IMR-90 (cell line): ENCODE data around the gene BAD. TPM values are rescaled to one million over a fixed set of nuclear protein-coding genes. Genes with fewer than 3 reads are reported as not detected.

ENCODE experiments used
- ATAC-seq: fragments of 200-7000 bp; cut with Tn5 transposase; 2 replicates; pipeline ENCODE4 v1.9.1; 2020; ENCODE audit warnings: low read depth, mild to moderate bottlenecking, moderate library complexity
- BruUV-seq: library from RNA; stranded (reverse); fragments of 400-500 nt; replicated peaks from 2 replicates; lab custom pipeline; 2021; lab: Mats Ljungman, UMichigan
- CTCF ChIA-PET: fragments of 300-600 bp; formaldehyde crosslinking; extraction: SDS; loops from one replicate; lab custom pipeline; 2021; ENCODE audit warnings: antibody characterized with exemption; lab: Yijun Ruan, JAX
- POLR2A ChIA-PET: fragments of 300-600 bp; sonication (Branson Sonifier 250); formaldehyde crosslinking; loops from one replicate; lab custom pipeline; 2022; ENCODE audit warnings: antibody characterized with exemption; ENCODE audit not compliant: unreplicated experiment; lab: Charles Lee
- DNase-seq: peaks from one replicate; pipeline ENCODE4 v3.0.0; 2013
- H2AFZ ChIP-seq: replicated peaks from 2 replicates; pipeline ENCODE3; 2013; ENCODE audit warnings: low read length, mild to moderate bottlenecking; ENCODE audit not compliant: poor library complexity
- H2AK5ac ChIP-seq: 2 replicates; pipeline ENCODE4 v1.6.1; 2013; ENCODE audit warnings: low read depth, low read length, inconsistent platforms
- H2AK9ac ChIP-seq: replicated peaks from 2 replicates; pipeline ENCODE3; 2013; ENCODE audit warnings: mild to moderate bottlenecking, low read depth, low read length, moderate library complexity; ENCODE audit not compliant: poor library complexity
- H2BK120ac ChIP-seq: 2 replicates; pipeline ENCODE4 v1.6.1; 2013; ENCODE audit warnings: low read depth, low read length, inconsistent platforms
- H2BK15ac ChIP-seq: 3 replicates; pipeline ENCODE4 v1.6.1; 2013; ENCODE audit warnings: low read depth, low read length, inconsistent platforms
- H2BK20ac ChIP-seq: 2 replicates; pipeline ENCODE4 v1.6.1; 2013; ENCODE audit warnings: low read depth, mild to moderate bottlenecking, inconsistent platforms, low read length, moderate library complexity
- H2BK5ac ChIP-seq: 2 replicates; pipeline ENCODE4 v1.6.1; 2013; ENCODE audit warnings: mild to moderate bottlenecking, low read depth, low read length, inconsistent platforms; ENCODE audit not compliant: poor library complexity, severe bottlenecking
- H3K14ac ChIP-seq: replicated peaks from 2 replicates; pipeline ENCODE4 v1.6.1; 2013; ENCODE audit warnings: low read depth, low read length, inconsistent platforms
- H3K18ac ChIP-seq: 2 replicates; pipeline ENCODE4 v1.6.1; 2013; ENCODE audit warnings: low read depth, low read length, control low read depth
- H3K23ac ChIP-seq: 2 replicates; pipeline ENCODE4 v1.6.1; 2013; ENCODE audit warnings: low read depth, low read length, inconsistent platforms
- H3K27ac ChIP-seq: 2 replicates; pipeline ENCODE4 v1.5.1; 2013; ENCODE audit warnings: mild to moderate bottlenecking, control low read depth, low read length; ENCODE audit not compliant: insufficient read depth
- H3K27me3 ChIP-seq: 2 replicates; pipeline ENCODE4 v1.6.1; 2013; ENCODE audit warnings: low read length; ENCODE audit not compliant: control insufficient read depth, insufficient read depth
- H3K36me3 ChIP-seq: 2 replicates; pipeline ENCODE4 v1.6.1; 2013; ENCODE audit warnings: low read length, mixed read lengths; ENCODE audit not compliant: control insufficient read depth, insufficient read depth
- H3K4ac ChIP-seq: 2 replicates; pipeline ENCODE4 v1.6.1; 2013; ENCODE audit warnings: low read depth, low read length, inconsistent platforms
- H3K4me1 ChIP-seq: 2 replicates; pipeline ENCODE4 v1.6.1; 2013; ENCODE audit warnings: low read length, mixed read lengths; ENCODE audit not compliant: control insufficient read depth, insufficient read depth
- H3K4me2 ChIP-seq: 2 replicates; pipeline ENCODE4 v1.6.1; 2013; ENCODE audit warnings: low read depth, mild to moderate bottlenecking, control low read depth, low read length, moderate library complexity
- H3K4me3 ChIP-seq: 2 replicates; pipeline ENCODE4 v1.5.1; 2013; ENCODE audit warnings: low read depth, mild to moderate bottlenecking, control low read depth, low read length, moderate library complexity; ENCODE audit not compliant: insufficient read depth
- H3K56ac ChIP-seq: 2 replicates; pipeline ENCODE4 v1.6.1; 2013; ENCODE audit warnings: low read length, inconsistent platforms; ENCODE audit not compliant: insufficient read depth; ENCODE audit errors: extremely low read depth
- H3K79me1 ChIP-seq, 2 experiments: 2 replicates each; pipeline ENCODE4 v1.6.1; 2013; ENCODE audit warnings: low read length in 2 of 2, inconsistent platforms in 1 of 2, low read depth in 1 of 2
- H3K9ac ChIP-seq: 2 replicates; pipeline ENCODE4 v1.6.1; 2013; ENCODE audit warnings: low read depth, low read length, control low read depth
- H3K9me1 ChIP-seq: 2 replicates; pipeline ENCODE4 v1.6.1; 2013; ENCODE audit warnings: low read length, inconsistent platforms; ENCODE audit not compliant: insufficient read depth
- H3K9me3 ChIP-seq: 2 replicates; pipeline ENCODE4 v1.6.1; 2013; ENCODE audit warnings: low read length; ENCODE audit not compliant: control insufficient read depth, insufficient read depth
- H4K20me1 ChIP-seq: 2 replicates; pipeline ENCODE4 v1.6.1; 2013; ENCODE audit warnings: low read length, inconsistent platforms; ENCODE audit not compliant: insufficient read depth
- H4K5ac ChIP-seq: 2 replicates; pipeline ENCODE4 v1.6.1; 2013; ENCODE audit warnings: mild to moderate bottlenecking, low read depth, low read length, control low read depth
- H4K8ac ChIP-seq, 2 experiments: 2 replicates each; pipeline ENCODE4 v1.6.1; 2013; ENCODE audit warnings: low read depth in 2 of 2, low read length in 2 of 2, control low read depth in 1 of 2, inconsistent platforms in 1 of 2
- H4K91ac ChIP-seq: 2 replicates; pipeline ENCODE4 v1.6.1; 2013; ENCODE audit warnings: low read depth, low read length, inconsistent platforms; ENCODE audit not compliant: insufficient read depth
- CEBPB ChIP-seq: IDR thresholded peaks from 2 replicates; pipeline ENCODE4 v1.6.1; 2012; ENCODE audit warnings: low read depth, low read length, improper control_type of control experiment
- CHD1 ChIP-seq: IDR thresholded peaks from 2 replicates; pipeline ENCODE4 v1.6.1; 2012; ENCODE audit warnings: low read depth, low read length, improper control_type of control experiment
- FOS ChIP-seq: fragments of 150-350 bp; IDR thresholded peaks from 2 replicates; pipeline ENCODE4 v1.6.1; 2016; ENCODE audit warnings: low read depth, low read length
- MXI1 ChIP-seq: IDR thresholded peaks from 2 replicates; pipeline ENCODE4 v1.6.1; 2012; ENCODE audit warnings: low read depth, mild to moderate bottlenecking, low read length, moderate library complexity, borderline replicate concordance
- NFE2L2 ChIP-seq: fragments of 150-350 bp; IDR thresholded peaks from 2 replicates; pipeline ENCODE4 v1.6.1; 2016; ENCODE audit warnings: low read depth, mild to moderate bottlenecking, low read length
- POLR2A ChIP-seq: IDR thresholded peaks from 2 replicates; pipeline ENCODE4 v1.6.1; 2012; ENCODE audit warnings: mild to moderate bottlenecking, low read depth, low read length
- RAD21 ChIP-seq: IDR thresholded peaks from 2 replicates; pipeline ENCODE4 v1.6.1; 2012; ENCODE audit warnings: low read length, improper control_type of control experiment
- RCOR1 ChIP-seq: IDR thresholded peaks from 2 replicates; pipeline ENCODE4 v1.6.1; 2012; ENCODE audit warnings: mild to moderate bottlenecking, low read length, improper control_type of control experiment; ENCODE audit not compliant: insufficient replicate concordance
- RFX5 ChIP-seq: IDR thresholded peaks from 2 replicates; pipeline ENCODE4 v1.8.0; 2012; ENCODE audit warnings: low read depth, mild to moderate bottlenecking, low read length, moderate library complexity
- SMC3 ChIP-seq: fragments of 150-350 bp; IDR thresholded peaks from 2 replicates; pipeline ENCODE4 v1.6.1; 2016; ENCODE audit warnings: low read depth, mild to moderate bottlenecking, antibody characterized with exemption, low read length, moderate library complexity
- WGBS, 2 experiments: methylation state at CpG; one replicate each; pipeline versions ENCODE4 v1.1.5 to v1.1.7; 2013; ENCODE audit warnings: missing lambda C conversion rate in 2 of 2; ENCODE audit not compliant: insufficient read length in 1 of 2; ENCODE audit errors: extremely low coverage in 2 of 2; 5-methylcytosine and 5-hydroxymethylcytosine counted together
- dilution Hi-C: fragments of 300-500 bp; cut with HindIII; formaldehyde crosslinking; loops from one replicate; pipeline ENCODE4 v1.14.3; 2018; ENCODE audit warnings: low sequenced_read_pairs; ENCODE audit not compliant: unreplicated experiment
- in situ Hi-C: fragments of 300-500 bp; cut with MboI; formaldehyde crosslinking; loops from 3 replicates; pipeline ENCODE4 v1.14.3; 2019; ENCODE audit warnings: low sequenced_read_pairs, inconsistent platforms, mixed read lengths
- intact Hi-C: fragments of 100-400 bp; cut with micrococcal nuclease; formaldehyde crosslinking; loops from 2 replicates; pipeline ENCODE4 v1.10.0; 2022
- polyA plus RNA-seq, 3 experiments: library from polyadenylated mRNA; depleted of rRNA; stranded (reverse); fragments of >200 nt; gene quantifications; 2 replicates each; pipeline ENCODE4 v1.2.3, GENCODE V29; 2012; ENCODE audit warnings: low replicate concordance in 1 of 3
- total RNA-seq: library from RNA; depleted of rRNA; stranded (reverse); fragments of >200 nt; gene quantifications from 2 replicates; pipeline ENCODE4 v1.2.3, GENCODE V29; 2012
- TF ChIP-seq, protein P1 (sequence below): fragments of 150-350 bp; IDR thresholded peaks from 2 replicates; pipeline ENCODE4 v1.6.1; 2017; ENCODE audit warnings: mild to moderate bottlenecking, antibody characterized with exemption, low read length, low read depth
- TF ChIP-seq, protein P2 (sequence below): conservative IDR thresholded peaks from 2 replicates; pipeline ENCODE4 v1.5.1; 2012; ENCODE audit warnings: mild to moderate bottlenecking, low read depth, low read length, improper control_type of control experiment
- TF ChIP-seq, protein P3 (sequence below): fragments of 150-350 bp; IDR thresholded peaks from 2 replicates; pipeline ENCODE4 v1.6.1; 2016; ENCODE audit warnings: low read depth, mild to moderate bottlenecking, low read length, moderate library complexity, borderline replicate concordance

The BAD gene
- total and polyA plus RNA-seq, 2 of the 4 experiments (the other 2 are of a cell fraction), result 30.3 to 68.0 TPM

DNA sequence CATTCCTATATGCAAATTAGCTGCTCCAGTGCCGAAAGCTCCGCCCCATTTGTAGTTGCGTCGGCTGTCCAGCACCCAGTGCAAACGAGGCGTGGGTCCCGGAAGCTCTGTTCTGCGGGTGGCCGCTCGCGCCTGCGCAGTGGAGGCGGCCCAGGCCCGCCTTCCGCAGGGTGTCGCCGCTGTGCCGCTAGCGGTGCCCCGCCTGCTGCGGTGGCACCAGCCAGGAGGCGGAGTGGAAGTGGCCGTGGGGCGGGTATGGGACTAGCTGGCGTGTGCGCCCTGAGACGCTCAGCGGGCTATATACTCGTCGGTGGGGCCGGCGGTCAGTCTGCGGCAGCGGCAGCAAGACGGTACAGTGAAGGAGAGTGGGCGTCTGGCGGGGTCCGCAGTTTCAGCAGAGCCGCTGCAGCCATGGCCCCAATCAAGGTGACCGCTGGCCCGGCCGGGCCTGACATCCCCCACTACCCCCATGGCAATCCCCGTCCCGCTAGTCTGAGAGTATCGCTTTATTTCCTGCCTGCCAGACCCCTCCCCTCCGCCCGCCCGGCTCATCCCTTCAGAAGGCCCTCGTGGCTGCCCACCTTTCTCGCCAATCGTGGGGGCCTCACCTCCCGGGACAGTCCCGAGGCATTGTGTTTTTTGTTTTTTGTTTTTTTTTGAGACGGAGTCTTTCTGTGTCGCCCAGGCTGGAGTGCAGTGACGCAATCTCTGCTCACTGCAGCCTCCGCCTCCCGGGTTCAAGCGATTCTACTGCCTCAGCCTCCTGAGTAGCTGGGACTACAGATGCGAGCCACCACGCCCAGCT lies 33.7 kb upstream of the BAD start, which contains the start of gene PRDX5:
Gene PRDX5 (plus strand): TSS at position 161 of the 805 bp plus-strand sequence. CDS start 95 bp downstream, at position 256.
- Histone ChIP-seq H3K27me3 (no peaks in the 10 kb centered on the region), H3K4me1 (peaks cover 6% of the 10 kb centered on the region), H3K4ac (peak within 1 kb of the TSS; percentile 98), H2BK20ac (peak within 1 kb of the TSS; percentile 69), H3K27ac (peak within 1 kb of the TSS; percentile 79), H3K9me1 (peaks cover 14% of the 10 kb centered on the region), H3K9me3 (no peaks in the 10 kb centered on the region), H3K56ac (peak within 1 kb of the TSS; percentile 93), H2BK15ac (peak within 1 kb of the TSS; percentile 76; the same call in 1 of the 3 replicates), H4K8ac (peak within 1 kb of the TSS; percentile 91 to 99), H2AK9ac (peak within 1 kb of the TSS; percentile 98), H2AFZ (peak within 1 kb of the TSS; percentile 85), H3K4me2 (peak within 1 kb of the TSS; percentile 95), H4K20me1 (no peaks in the 10 kb centered on the region; the same call in 1 of the 2 replicates), H3K9ac (peak within 1 kb of the TSS; percentile 91), H3K23ac (peak within 1 kb of the TSS; percentile 92), H4K5ac (peak within 1 kb of the TSS; percentile 80), H2BK5ac (peak within 1 kb of the TSS; percentile 89), H3K36me3 (peaks cover 31% of the 10 kb centered on the region), H4K91ac (peak within 1 kb of the TSS; percentile 94), H3K14ac (peak within 1 kb of the TSS; percentile 95), H2BK120ac (peak within 1 kb of the TSS; percentile 76), H3K18ac (peak within 1 kb of the TSS; percentile 42), H3K4me3 (peak within 1 kb of the TSS; percentile 67), H2AK5ac (peak within 1 kb of the TSS; percentile 96), H3K79me1 (peaks cover 7 to 34% of the 10 kb centered on the region in 2 experiments)
- peak; percentile 94 for DNase-seq
- intact Hi-C loops (loop anchor here (1.0 kb wide), 1 partner anchor 37 kb away; no protein-coding TSS in a partner anchor), in situ Hi-C loops (no loop called here), dilution Hi-C loops (no loop called here)
- ATAC-seq, result peak; percentile 92
- no TSS peak for BruUV-seq
- WGBS, 2 experiments, result 0% methylated on average over 11 of the region's 61 CpGs; no CpG with 5 or more reads in 1 of the 2 experiments
- ChIA-PET POLR2A (interaction anchor here (0.6 to 1.0 kb wide), 7 partner anchors 13 to 71 kb away, joined by 3 to 4 read pairs (median 3); partner anchors contain the start of gene ESRRA), CTCF (interaction anchor here (0.5 to 2.3 kb wide), 7 partner anchors 14 to 47 kb away, joined by 3 to 27 read pairs (median 6); no protein-coding TSS in a partner anchor)
- TF ChIP-seq, protein P1, sequence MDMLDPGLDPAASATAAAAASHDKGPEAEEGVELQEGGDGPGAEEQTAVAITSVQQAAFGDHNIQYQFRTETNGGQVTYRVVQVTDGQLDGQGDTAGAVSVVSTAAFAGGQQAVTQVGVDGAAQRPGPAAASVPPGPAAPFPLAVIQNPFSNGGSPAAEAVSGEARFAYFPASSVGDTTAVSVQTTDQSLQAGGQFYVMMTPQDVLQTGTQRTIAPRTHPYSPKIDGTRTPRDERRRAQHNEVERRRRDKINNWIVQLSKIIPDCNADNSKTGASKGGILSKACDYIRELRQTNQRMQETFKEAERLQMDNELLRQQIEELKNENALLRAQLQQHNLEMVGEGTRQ, result no peak
- TF ChIP-seq SMC3, result no peak
- peak; percentile 83 for TF ChIP-seq CEBPB
- TF ChIP-seq RAD21, result peak; percentile 47
- peak; percentile 66 for TF ChIP-seq POLR2A
- 0 out of 2 replicates have a peak, but pooled peaks have one; percentile 1 for TF ChIP-seq NFE2L2
- TF ChIP-seq, protein P2, sequence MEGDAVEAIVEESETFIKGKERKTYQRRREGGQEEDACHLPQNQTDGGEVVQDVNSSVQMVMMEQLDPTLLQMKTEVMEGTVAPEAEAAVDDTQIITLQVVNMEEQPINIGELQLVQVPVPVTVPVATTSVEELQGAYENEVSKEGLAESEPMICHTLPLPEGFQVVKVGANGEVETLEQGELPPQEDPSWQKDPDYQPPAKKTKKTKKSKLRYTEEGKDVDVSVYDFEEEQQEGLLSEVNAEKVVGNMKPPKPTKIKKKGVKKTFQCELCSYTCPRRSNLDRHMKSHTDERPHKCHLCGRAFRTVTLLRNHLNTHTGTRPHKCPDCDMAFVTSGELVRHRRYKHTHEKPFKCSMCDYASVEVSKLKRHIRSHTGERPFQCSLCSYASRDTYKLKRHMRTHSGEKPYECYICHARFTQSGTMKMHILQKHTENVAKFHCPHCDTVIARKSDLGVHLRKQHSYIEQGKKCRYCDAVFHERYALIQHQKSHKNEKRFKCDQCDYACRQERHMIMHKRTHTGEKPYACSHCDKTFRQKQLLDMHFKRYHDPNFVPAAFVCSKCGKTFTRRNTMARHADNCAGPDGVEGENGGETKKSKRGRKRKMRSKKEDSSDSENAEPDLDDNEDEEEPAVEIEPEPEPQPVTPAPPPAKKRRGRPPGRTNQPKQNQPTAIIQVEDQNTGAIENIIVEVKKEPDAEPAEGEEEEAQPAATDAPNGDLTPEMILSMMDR, result peak; percentile 48
- TF ChIP-seq CHD1, result no peak
- TF ChIP-seq MXI1, result peak; percentile 64; the same call in 1 of the 2 replicates
- TF ChIP-seq RCOR1, result no peak
- no peak for TF ChIP-seq RFX5
- TF ChIP-seq FOS, result no peak
- TF ChIP-seq, protein P3, sequence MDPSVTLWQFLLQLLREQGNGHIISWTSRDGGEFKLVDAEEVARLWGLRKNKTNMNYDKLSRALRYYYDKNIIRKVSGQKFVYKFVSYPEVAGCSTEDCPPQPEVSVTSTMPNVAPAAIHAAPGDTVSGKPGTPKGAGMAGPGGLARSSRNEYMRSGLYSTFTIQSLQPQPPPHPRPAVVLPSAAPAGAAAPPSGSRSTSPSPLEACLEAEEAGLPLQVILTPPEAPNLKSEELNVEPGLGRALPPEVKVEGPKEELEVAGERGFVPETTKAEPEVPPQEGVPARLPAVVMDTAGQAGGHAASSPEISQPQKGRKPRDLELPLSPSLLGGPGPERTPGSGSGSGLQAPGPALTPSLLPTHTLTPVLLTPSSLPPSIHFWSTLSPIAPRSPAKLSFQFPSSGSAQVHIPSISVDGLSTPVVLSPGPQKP, result no peak
